D721Med (cell line): ENCODE data around the gene WFIKKN2.
"Not testable (repeated sequence)": the region's sequence is repeated elsewhere in the genome, so short reads cannot be mapped to it uniquely, and the experiment has no call there.

ENCODE experiments used
- DNase-seq: peaks from one replicate; pipeline ENCODE4 v3.0.0; 2011; ENCODE audit warnings: low spot score; ENCODE audit not compliant: insufficient read length
- FAIRE-seq: peaks from 2 replicates; lab custom pipeline; 2011; peaks lifted over from hg19 to GRCh38; lab: Jason Lieb, UNC
- TF ChIP-seq, protein P1 (sequence below): IDR thresholded peaks from 2 replicates; pipeline ENCODE4 v1.5.1; 2012; ENCODE audit warnings: mild to moderate bottlenecking, control low read depth; ENCODE audit not compliant: insufficient read depth; ENCODE audit errors: missing control alignments

The WFIKKN2 gene

GRCh38 chr17:50871364-50871763 lies 36.0 kb downstream of the WFIKKN2 start:
- FAIRE-seq = no peak
- TF ChIP-seq, protein P1, sequence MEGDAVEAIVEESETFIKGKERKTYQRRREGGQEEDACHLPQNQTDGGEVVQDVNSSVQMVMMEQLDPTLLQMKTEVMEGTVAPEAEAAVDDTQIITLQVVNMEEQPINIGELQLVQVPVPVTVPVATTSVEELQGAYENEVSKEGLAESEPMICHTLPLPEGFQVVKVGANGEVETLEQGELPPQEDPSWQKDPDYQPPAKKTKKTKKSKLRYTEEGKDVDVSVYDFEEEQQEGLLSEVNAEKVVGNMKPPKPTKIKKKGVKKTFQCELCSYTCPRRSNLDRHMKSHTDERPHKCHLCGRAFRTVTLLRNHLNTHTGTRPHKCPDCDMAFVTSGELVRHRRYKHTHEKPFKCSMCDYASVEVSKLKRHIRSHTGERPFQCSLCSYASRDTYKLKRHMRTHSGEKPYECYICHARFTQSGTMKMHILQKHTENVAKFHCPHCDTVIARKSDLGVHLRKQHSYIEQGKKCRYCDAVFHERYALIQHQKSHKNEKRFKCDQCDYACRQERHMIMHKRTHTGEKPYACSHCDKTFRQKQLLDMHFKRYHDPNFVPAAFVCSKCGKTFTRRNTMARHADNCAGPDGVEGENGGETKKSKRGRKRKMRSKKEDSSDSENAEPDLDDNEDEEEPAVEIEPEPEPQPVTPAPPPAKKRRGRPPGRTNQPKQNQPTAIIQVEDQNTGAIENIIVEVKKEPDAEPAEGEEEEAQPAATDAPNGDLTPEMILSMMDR = no peak

GRCh38 chr17:50871898-50872297 lies 36.5 kb downstream of the WFIKKN2 start:
- FAIRE-seq (no peak), DNase-seq (no peak)
- TF ChIP-seq, protein P1 = no peak

More at GRCh38 chr17:50871364-50871763, 36.0 kb downstream of the WFIKKN2 start:
- no peak for DNase-seq

GRCh38 chr17:50872710-50873424 lies 37.5 kb downstream of the WFIKKN2 start:
- FAIRE-seq (no peak), DNase-seq (no peak)

DNA sequence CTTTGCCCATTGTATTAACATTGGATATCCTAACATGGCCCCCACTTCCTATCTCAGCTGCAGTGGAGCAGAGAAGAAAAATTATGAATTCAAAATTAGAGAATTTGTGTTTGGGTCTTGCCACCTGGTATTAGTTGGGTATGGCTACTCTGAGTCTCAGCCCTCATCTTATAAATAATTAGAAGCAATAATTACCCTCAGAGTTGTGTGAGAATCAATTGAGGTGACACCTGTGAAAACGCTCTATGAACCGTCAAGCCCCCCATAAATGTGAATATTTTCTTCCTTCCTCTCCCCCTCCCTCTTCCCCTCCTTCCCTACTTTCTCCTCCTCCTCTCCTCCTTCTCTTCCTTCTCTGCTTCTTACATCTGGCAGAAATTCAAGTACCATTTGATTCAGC lies 39.7 kb downstream of the WFIKKN2 start:
- DNase-seq (no peak), FAIRE-seq (no peak)
- TF ChIP-seq, protein P1 = no peak

More at GRCh38 chr17:50872710-50873424, 37.5 kb downstream of the WFIKKN2 start:
- TF ChIP-seq, protein P1 = no peak

DNA sequence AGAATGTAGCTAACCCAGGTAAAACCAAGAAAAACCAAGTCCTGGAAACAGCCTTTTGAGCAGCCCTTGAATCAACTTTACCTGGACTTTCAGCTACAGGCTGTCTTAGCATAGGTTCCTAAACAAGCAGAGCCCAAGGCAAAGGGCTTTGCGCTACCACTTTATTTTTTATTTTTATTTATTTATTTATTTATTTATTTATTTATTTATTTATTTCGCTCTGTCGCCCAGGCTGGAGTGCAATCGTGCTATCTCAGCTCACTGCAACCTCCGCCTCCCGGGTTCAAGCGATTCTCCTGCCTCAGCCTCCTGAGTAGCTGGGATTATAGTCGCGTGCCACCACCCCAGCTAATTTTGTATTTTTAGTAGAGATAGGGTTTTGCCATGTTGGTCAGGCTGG lies 41.7 kb downstream of the WFIKKN2 start:
- FAIRE-seq, DNase-seq: not testable (repeated sequence)

GRCh38 chr17:50877838-50878237 lies 42.5 kb downstream of the WFIKKN2 start:
- no peak for FAIRE-seq
- TF ChIP-seq, protein P1 = no peak

DNA sequence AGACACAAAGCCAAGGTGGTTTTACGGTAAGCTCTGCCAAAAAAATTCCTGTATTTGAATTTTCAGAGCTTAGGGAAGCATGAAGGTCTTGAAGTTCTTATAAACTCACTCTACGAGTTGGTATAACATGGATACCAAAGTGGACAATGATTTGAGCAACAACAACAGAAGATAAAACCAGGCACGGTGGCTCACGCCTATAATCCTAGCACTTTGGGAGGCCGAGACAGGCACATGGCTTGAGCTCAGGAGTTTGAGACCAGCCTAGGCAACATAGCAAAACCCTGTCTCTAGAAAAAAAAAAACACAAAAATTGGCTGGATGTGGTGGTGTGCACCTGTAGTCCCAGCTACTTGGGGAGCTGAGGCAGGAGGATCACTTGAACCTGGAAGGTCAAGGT lies 43.7 kb downstream of the WFIKKN2 start:
- FAIRE-seq (no peak), DNase-seq (no peak)
- TF ChIP-seq, protein P1 = no peak

More at GRCh38 chr17:50877838-50878237, 42.5 kb downstream of the WFIKKN2 start:
- DNase-seq = no peak

DNA sequence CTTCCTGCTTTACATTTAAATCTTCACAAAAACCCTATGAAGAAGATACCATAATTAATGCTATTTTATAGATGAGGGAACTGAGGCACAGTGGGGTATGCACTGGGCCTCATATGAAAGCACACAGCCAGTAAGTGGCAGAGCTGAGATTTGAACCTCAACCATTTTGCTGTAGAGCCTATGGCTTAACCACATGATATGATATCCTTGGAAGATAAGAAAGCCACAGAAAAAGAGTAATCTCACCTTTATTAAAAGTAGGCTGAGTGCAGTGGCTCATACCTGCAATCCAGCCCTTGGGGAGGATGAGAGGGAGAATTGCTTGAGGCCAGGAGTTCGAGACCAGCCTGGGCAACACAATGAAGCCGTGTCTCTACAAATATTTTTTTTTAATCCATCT lies 45.8 kb downstream of the WFIKKN2 start:
- TF ChIP-seq, protein P1 = no peak
- FAIRE-seq (no peak), DNase-seq (no peak)
